HG03439 (cell line): ENCODE data around the gene IRF2BPL.

Source experiments
- ATAC-seq: cut with Tn5 transposase; IDR thresholded peaks from one replicate; pipeline ENCODE4 v1.9.1; 2021; ENCODE audit warnings: mild to moderate bottlenecking, moderate library complexity; ENCODE audit not compliant: unreplicated experiment

IRF2BPL gene

DNA sequence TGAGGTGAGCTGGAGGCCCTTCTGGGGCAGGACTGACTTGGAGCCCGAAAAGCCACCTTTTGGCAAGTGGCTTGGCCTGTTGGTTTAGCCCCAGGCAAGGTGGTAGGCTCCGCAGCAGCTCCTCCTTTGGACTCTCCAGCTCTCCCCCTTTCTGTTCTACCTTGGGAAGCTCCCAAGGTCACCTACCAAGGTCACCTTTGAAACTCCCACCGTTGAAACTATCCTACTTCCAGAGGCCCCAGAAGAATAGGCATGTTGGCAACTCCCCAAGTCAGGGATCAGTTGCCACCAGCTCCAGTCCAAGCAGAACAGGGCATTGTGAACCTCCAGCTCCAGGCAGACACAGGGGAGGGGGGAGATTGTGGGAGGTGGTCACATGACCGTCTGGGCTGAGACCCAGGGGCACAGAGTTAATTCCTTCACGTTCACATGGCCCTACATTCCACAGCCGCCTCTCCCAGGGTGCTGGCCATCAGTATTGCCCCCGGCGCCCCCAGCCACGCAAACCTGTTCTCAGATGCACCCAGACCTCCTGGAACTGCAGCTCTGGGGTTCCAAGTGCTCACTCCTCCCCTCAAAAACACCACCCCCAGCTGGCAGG lies 14.4 kb downstream of the IRF2BPL start:
- ATAC-seq = no peak

DNA sequence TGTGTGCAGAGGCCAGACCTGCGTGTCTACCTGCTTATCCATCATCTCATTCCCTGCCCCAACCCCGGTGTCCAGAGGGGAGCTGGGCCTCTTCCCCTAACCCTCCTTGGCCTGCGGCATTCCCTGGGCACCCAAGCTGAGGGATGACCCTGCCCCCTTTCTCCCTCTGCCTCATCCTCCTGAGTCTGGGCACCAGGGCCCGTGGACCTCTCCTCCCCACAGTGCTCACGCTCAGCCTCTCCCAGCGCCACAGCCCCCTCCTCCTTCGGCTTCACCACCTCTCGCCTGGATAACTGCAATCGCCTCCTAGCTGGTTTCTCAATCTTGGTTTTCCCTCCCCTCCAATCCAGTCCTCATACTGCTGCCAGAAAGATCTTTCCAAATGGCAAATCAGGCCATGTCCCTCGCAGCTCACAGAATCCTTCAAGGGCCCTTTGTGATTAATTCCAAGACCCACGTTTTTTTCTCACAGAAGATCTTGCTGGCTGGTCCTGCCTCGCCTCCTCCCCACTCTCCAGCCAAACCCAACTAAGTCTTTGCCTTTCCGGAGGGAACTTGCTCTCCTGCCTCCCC lies 16.2 kb downstream of the IRF2BPL start:
- ATAC-seq = no peak

DNA sequence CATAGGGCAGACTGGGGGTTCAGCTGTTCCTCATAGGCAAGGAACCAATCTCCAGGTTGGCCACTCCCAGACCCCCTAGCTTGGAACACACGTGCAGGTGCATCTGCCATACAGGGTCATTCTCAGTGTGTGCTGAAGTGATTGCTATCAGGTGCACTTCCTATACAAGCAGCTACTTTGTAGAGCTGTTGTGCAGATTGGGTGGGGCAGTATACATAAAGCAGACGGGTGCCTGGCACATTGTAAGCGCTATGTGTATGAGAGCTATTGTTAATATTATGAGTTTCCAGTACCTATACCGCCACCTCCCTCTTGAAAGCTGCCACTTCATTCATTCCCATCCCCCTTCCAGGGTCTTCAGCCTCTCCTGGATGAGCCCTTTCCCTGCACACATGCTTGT lies 17.3 kb downstream of the IRF2BPL start:
- ATAC-seq = no peak

DNA sequence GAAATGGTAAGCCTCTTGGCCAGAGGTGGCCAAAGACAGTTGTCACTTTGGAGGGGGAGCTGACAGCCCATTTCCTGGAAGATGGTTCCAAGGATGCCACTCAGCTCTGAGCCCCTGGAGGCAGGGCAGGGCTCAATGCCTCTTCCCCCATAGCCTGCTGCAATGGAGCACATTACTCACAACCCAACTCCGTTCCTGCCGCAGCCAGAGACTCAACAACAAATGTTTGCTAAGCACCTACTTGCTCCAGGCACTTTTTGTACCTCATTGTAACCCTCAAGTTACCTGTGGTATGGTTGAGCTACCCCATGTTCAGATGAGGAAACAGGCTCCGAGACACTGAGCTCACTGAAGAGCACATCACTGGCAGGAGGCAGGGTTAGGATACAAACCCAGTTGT lies 19.5 kb downstream of the IRF2BPL start:
- ATAC-seq = no peak

GRCh38 chr14:77008541-77008940 lies 20.0 kb downstream of the IRF2BPL start:
- ATAC-seq = no peak

DNA sequence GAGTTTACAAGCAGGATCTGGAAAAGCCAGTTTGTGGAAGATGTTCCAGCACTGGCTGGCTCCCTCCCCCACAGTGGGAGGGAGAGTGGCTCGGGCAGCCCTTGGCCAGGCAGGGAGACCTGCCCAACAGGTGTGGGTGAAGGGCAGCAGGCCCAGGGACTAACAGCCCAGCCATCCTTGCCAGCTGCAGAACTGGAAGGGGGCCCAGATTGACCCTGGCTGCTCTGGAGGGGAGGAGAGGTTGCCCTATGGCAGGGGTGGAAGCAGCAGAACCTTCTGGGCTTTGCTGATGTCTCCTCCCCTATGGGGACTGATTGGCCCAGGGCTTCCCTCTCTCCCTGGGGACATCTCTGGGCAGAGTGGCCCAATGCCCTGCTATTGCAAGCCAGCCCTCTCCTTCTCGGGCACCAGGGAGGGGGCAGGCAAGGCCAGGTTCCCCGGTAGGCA lies 20.5 kb downstream of the IRF2BPL start:
- ATAC-seq = no peak

DNA sequence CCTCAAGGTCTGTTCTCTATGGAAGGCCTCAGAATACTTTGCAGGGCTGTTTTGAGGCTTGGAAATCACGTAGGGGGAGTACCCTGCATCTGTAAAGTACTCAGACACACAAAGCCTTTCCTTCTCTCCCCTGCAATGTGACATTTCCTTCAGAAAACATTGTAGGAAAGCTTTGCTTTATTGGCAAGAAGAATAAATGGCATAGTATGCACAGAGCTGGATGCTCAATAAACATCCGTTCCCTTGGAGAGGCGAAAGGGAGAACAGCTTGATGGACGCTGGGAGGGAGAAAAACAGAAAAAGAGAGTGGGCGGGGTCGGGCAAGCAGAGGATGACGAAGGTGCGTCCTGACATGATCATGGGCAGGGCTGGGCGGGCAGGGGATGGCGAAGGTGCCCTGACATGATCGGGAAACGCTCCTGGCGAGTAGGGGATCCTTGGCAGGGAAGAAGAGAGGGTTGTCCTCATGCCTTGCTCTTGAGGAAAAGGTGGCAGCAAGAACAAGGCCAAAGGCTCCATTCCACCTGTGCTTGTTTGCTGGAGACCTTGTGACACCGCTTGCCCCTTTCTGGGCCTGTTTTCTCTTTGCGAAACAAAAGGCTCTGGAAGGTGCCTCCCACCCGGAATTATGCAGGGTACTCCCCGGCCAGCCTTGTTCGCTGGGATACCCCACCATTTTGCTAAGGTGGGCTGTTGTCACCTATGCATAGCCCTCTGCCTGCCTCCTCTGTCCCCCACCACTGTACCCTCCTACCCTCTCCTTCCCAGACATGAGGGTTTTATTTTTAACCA lies 21.1 kb downstream of the IRF2BPL start:
- ATAC-seq = no peak

DNA sequence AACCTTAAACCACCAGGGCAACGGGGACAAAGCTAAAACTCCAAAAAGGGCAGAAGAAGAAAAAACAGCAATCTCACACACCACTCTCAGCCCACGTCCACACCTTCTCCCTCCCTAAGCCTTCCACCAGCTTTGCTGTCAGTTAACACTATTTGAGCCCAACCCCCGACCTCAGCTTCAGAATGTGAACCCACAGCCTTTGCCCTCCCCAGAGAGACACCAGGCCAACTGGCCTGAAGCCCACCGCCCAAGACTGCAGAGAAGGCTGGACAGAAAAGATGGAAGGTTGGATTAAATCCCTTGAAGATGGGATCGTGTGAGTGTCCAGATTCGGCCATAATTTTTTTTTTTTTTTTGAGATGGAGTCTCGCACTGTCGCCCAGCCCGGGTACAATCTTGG lies 22.4 kb downstream of the IRF2BPL start:
- ATAC-seq = no peak

- no peak for ATAC-seq
These were observed 22.9 kb downstream of the IRF2BPL start for GRCh38 chr14:77005559-77005958.

- no peak for ATAC-seq
These were observed 23.6 kb downstream of the IRF2BPL start for GRCh38 chr14:77004711-77005460.

- no peak for ATAC-seq
These were observed 24.4 kb downstream of the IRF2BPL start for GRCh38 chr14:77003960-77004710.

DNA sequence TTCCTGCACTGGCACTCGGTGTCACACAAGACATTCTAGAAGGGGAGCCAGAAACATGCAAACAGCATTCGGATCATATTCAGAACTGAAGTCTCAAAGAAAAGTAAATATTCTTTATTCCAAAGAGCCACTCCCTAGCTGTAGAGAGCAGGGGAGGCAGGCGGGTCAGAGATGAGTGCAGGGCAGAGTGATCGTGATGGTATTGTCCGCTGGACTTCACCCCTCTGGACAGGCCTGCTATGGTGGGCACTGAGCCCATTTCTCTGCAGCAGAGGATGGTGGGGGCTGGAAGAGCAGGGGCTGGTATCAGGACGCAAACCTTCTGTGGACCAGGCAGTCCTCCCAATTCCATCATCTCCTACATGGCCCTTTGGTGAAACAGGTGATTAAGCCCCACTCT lies 25.6 kb downstream of the IRF2BPL start:
- ATAC-seq = no peak

GRCh38 chr14:77002335-77002734 lies 26.2 kb downstream of the IRF2BPL start:
- no peak for ATAC-seq

- no peak for ATAC-seq
These were observed 27.9 kb downstream of the IRF2BPL start for GRCh38 chr14:77000340-77001270.

DNA sequence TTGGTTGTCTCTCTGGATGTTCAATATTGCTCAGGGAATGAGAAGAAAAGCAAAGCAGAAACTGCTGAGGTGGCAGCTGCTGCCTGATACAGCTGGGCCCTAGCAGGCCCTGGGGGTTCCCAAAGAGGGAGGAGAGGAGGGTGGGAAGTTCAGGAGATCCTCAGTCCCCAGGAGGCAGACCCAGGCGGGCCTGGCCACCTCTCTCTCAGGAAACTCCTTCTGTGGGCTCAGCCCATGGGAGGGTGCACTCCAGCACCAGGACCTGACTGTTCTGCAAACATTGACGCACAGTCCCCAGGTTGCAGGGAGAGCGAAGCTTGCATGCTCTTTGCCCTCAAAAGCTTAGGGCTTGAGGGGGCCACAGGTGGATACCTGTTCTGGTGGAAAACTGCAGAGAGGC lies 29.6 kb downstream of the IRF2BPL start:
- ATAC-seq = no peak

DNA sequence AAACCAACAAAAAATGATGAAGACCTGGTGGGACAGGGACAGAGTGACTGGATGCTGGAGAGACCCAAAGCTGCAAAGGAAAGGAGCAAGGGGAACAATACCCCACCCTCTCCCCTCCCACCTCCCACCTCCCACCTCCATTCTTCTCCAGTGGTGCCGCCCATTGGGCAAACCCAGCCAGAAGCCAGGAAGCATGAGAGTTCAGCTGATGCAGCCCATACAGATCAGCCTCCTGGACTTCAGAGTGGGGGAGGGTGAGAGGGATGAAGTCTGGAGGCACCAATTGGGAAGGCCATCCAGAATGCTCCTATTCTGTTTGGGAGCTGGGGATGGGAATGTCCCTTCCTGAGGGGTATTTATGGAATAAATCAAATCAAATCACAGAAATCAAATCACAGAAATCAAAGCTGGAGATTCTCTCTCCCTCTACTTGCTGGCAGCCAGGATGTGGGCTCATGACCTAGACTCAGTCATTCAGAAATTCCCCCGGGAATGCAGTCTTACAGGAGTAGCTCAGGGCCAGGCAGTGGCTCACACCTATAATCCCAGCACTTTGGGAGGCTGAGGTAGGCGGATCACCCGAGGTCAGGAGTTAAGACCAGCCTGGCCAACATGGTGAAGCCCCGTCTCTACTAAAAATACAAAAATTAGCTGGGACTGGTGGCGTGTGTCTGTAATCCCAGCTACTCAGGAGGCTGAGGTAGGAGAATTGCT lies 31.1 kb downstream of the IRF2BPL start:
- ATAC-seq = no peak

GRCh38 chr14:76996563-76997146 lies 31.9 kb downstream of the IRF2BPL start:
- no peak for ATAC-seq

- no peak for ATAC-seq
These were observed 33.1 kb downstream of the IRF2BPL start for GRCh38 chr14:76995279-76996035.
